ENCODE measurements around the gene CCN5.

GRCh38 chr20:44695295-44695673 lies 19.9 kb upstream of the CCN5 start:
- TF ChIP-seq, protein P1, sequence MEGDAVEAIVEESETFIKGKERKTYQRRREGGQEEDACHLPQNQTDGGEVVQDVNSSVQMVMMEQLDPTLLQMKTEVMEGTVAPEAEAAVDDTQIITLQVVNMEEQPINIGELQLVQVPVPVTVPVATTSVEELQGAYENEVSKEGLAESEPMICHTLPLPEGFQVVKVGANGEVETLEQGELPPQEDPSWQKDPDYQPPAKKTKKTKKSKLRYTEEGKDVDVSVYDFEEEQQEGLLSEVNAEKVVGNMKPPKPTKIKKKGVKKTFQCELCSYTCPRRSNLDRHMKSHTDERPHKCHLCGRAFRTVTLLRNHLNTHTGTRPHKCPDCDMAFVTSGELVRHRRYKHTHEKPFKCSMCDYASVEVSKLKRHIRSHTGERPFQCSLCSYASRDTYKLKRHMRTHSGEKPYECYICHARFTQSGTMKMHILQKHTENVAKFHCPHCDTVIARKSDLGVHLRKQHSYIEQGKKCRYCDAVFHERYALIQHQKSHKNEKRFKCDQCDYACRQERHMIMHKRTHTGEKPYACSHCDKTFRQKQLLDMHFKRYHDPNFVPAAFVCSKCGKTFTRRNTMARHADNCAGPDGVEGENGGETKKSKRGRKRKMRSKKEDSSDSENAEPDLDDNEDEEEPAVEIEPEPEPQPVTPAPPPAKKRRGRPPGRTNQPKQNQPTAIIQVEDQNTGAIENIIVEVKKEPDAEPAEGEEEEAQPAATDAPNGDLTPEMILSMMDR (conservative IDR thresholded peaks at IDR 0.05; ENCODE audit: low read depth, low read length): no peak
- TF ChIP-seq EZH2 (IDR thresholded peaks at IDR 0.05; ENCODE audit: low read length, unreplicated experiment) (no peak), EZH2phosphoT487 (IDR thresholded peaks at IDR 0.05; ENCODE audit: borderline replicate concordance, low read length) (no peak)
